ENCODE results near the gene TCEA2. TPM values are rescaled to one million over a fixed set of nuclear protein-coding genes. Genes with fewer than 3 reads are reported as not detected.
"Not testable (repeated sequence)": the region's sequence is repeated elsewhere in the genome, so short reads cannot be mapped to it uniquely, and the experiment has no call there.

TCEA2 gene
- total RNA-seq, 3 donors from 2014 or later (not counting 1 experiment from before 2014, with no cell fraction given): 25.0 to 28.7 (median 28.5) TPM

DNA sequence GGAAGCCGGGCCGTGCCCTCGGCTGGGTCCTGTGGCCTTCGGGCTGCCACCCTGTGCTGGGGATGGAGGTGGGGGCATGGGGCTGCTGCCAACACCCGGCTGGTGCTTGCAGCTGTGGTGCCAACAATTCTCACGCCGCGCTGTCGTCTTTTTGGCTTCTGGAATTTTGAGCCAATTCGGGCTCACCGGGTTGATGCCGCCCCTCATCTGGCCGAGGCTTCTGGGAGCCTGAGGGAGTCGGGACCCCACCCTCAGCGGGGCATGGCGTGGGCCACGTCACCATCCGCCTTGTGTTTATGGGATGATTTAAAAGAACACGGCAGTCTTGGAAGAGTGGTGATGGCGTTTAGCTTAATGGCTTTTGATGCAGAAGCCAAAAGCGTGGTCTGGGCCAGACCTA lies 53.0 kb downstream of the TCEA2 start:
- Mint-ChIP-seq H3K27me3 (ENCODE audit: low read depth in 2 of 2) (no peaks in the 10 kb centered on the region), H3K36me3 (no peaks in the 10 kb centered on the region), H3K4me1 (peaks cover 8% of the 10 kb centered on the region in 2 donors), H3K27ac (no peak overlapping the region), H3K4me3 (no peak overlapping the region), H3K9me3 (no peaks in the 10 kb centered on the region)
- no peaks in the 10 kb centered on the region for H3K36me3 ChIP-seq (ENCODE audit: control insufficient read depth, insufficient read depth, low read length)
- no peak for DNase-seq
- ATAC-seq: no peak
- intact Hi-C loops (cut with micrococcal nuclease): no loop called here
- TF ChIP-seq, protein P1, sequence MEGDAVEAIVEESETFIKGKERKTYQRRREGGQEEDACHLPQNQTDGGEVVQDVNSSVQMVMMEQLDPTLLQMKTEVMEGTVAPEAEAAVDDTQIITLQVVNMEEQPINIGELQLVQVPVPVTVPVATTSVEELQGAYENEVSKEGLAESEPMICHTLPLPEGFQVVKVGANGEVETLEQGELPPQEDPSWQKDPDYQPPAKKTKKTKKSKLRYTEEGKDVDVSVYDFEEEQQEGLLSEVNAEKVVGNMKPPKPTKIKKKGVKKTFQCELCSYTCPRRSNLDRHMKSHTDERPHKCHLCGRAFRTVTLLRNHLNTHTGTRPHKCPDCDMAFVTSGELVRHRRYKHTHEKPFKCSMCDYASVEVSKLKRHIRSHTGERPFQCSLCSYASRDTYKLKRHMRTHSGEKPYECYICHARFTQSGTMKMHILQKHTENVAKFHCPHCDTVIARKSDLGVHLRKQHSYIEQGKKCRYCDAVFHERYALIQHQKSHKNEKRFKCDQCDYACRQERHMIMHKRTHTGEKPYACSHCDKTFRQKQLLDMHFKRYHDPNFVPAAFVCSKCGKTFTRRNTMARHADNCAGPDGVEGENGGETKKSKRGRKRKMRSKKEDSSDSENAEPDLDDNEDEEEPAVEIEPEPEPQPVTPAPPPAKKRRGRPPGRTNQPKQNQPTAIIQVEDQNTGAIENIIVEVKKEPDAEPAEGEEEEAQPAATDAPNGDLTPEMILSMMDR (IDR thresholded peaks at IDR 0.05): no peak
- H3K27ac ChIP-seq (ENCODE audit: low read length): no peak overlapping the region
- H3K9me3 ChIP-seq (ENCODE audit: control insufficient read depth, insufficient read depth, low read length): no peaks in the 10 kb centered on the region
- WGBS (ENCODE audit: insufficient coverage): 95% methylated on average over 21 of the region's 21 CpGs
- H3K4me1 ChIP-seq (ENCODE audit: control insufficient read depth, insufficient read depth, low read length): peaks cover 10% of the 10 kb centered on the region
- no peak overlapping the region for H3K4me3 ChIP-seq (ENCODE audit: low read length)
- H3K27me3 ChIP-seq (ENCODE audit: control insufficient read depth, insufficient read depth, low read length): no peaks in the 10 kb centered on the region

DNA sequence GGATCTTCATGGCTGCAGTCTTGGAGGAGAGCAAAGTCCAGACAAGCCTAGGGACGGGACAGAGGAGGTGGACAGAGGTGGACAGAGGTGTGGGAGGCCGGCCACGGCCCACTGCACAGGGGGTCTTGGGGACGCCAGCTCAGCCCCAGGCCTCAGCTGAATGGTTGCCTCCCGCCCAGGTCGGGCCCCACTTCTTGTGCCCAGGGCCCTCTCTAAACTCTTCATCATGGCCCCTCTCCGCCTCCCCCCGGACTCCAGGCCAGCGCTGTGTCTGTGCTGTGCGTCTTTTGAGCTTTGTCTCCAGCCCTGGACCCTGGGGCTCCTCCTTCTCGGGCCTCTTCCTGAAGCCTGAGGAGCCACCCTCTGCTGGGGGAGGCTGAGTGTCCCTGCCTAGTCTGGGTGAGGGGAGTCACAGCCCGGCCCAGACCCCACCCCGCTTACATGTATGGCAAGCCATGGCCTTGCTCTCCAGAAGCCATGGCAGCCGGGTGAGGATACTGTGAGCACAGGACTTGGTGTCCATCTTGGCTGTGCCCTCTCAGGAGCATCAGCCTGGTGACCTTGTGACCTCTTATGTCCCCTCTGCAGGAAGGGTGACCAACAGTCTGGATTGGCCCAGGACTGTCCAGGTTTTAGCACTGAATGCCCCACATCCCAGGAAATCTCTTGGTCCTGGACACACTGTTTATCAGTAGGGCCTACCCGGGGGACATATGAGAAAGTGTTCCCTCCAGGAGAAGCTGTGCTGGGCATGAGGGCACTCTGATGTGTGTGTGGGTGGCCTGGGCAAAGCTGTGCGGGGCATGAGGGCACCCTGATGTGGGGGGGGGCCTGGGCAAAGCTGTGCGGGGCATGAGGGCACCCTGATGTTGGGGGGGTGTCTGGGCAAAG lies 53.8 kb downstream of the TCEA2 start:
- H3K27ac Mint-ChIP-seq: no peak overlapping the region
- Histone ChIP-seq H3K4me3 (ENCODE audit: low read length) (no peak overlapping the region), H3K36me3 (ENCODE audit: control insufficient read depth, insufficient read depth, low read length) (no peaks in the 10 kb centered on the region), H3K9me3 (ENCODE audit: control insufficient read depth, insufficient read depth, low read length) (no peaks in the 10 kb centered on the region), H3K27me3 (ENCODE audit: control insufficient read depth, insufficient read depth, low read length) (peaks cover 3% of the 10 kb centered on the region), H3K4me1 (ENCODE audit: control insufficient read depth, insufficient read depth, low read length) (peaks cover 10% of the 10 kb centered on the region), H3K27ac (ENCODE audit: low read length) (no peak overlapping the region)
- DNase-seq: no peak
- TF ChIP-seq, protein P1 (IDR thresholded peaks at IDR 0.05): no peak
- H3K27me3 Mint-ChIP-seq (ENCODE audit: low read depth in 2 of 2): peaks cover 4 to 6% of the 10 kb centered on the region in 2 donors
- peaks cover 8% of the 10 kb centered on the region in 2 donors for H3K4me1 Mint-ChIP-seq
- no peaks in the 10 kb centered on the region for H3K9me3 Mint-ChIP-seq
- intact Hi-C loops (cut with micrococcal nuclease): no loop called here
- no peak for ATAC-seq
- H3K4me3 Mint-ChIP-seq: no peak overlapping the region
- WGBS (ENCODE audit: insufficient coverage): 87% methylated on average over 17 of the region's 17 CpGs
- no peaks in the 10 kb centered on the region for H3K36me3 Mint-ChIP-seq

DNA sequence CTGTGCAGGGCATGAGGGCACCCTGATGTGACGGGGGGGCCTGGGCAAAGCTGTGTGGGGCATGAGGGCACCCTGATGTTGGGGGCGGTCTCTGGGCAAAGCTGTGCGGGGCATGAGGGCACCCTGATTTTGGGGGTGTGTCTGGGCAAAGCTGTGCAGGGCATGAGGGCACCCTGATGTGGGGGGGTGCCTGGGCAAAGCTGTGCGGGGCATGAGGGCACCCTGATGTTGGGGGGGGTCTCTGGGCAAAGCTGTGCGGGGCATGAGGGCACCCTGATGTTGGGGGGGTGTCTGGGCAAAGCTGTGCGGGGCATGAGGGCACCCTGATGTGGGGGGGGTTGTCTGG lies 54.4 kb downstream of the TCEA2 start:
- H3K4me3 ChIP-seq (ENCODE audit: low read length); H3K27ac Mint-ChIP-seq; H3K9me3 ChIP-seq (ENCODE audit: control insufficient read depth, insufficient read depth, low read length); H3K9me3 Mint-ChIP-seq; ATAC-seq; H3K36me3 Mint-ChIP-seq; DNase-seq; intact Hi-C loops (cut with micrococcal nuclease); H3K36me3 ChIP-seq (ENCODE audit: control insufficient read depth, insufficient read depth, low read length); H3K27me3 ChIP-seq (ENCODE audit: control insufficient read depth, insufficient read depth, low read length); H3K4me3 Mint-ChIP-seq; H3K4me1 Mint-ChIP-seq; H3K27me3 Mint-ChIP-seq (ENCODE audit: low read depth in 2 of 2); H3K27ac ChIP-seq (ENCODE audit: low read length): not testable (repeated sequence)
- peaks cover 10% of the 10 kb centered on the region for H3K4me1 ChIP-seq (ENCODE audit: control insufficient read depth, insufficient read depth, low read length)
- 73% methylated on average over 2 of the region's 6 CpGs for WGBS (ENCODE audit: insufficient coverage)

DNA sequence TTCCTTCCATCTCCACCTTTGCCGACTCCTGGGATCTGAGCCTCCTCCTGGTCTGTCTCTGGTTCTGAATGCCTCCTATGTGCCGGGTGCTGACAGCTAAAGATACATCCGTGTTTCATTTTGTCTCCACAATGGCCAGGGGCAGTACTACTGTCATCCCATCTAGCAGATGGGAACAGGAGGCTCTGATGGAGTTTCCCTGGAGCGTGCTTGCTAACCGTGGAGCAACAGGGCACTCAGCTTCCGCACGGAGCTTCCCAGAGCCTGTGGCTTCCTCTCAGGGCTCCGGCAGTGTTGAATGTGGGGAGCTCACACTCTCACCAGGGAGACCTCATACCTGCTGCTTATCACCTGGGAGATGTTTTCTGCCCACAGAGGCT lies 56.3 kb downstream of the TCEA2 start:
- intact Hi-C loops (cut with micrococcal nuclease): no loop called here
- peaks cover 10% of the 10 kb centered on the region for H3K4me1 ChIP-seq (ENCODE audit: control insufficient read depth, insufficient read depth, low read length)
- H3K27me3 ChIP-seq (ENCODE audit: control insufficient read depth, insufficient read depth, low read length): peaks cover 3% of the 10 kb centered on the region
- no peak overlapping the region for H3K27ac ChIP-seq (ENCODE audit: low read length)
- no peak for DNase-seq
- TF ChIP-seq, protein P1 (IDR thresholded peaks at IDR 0.05): no peak
- no peaks in the 10 kb centered on the region for H3K36me3 Mint-ChIP-seq
- ATAC-seq: no peak
- H3K36me3 ChIP-seq (ENCODE audit: control insufficient read depth, insufficient read depth, low read length): no peaks in the 10 kb centered on the region
- H3K4me3 Mint-ChIP-seq: no peak overlapping the region
- 92% methylated on average over 8 of the region's 8 CpGs for WGBS (ENCODE audit: insufficient coverage)
- H3K27ac Mint-ChIP-seq: peak overlapping the region in 1 of 2 donors; percentile 91
- H3K4me3 ChIP-seq (ENCODE audit: low read length): no peak overlapping the region
- no peaks in the 10 kb centered on the region for H3K9me3 ChIP-seq (ENCODE audit: control insufficient read depth, insufficient read depth, low read length)
- peaks cover 8% of the 10 kb centered on the region in 2 donors for H3K4me1 Mint-ChIP-seq
- no peaks in the 10 kb centered on the region for H3K9me3 Mint-ChIP-seq
- peaks cover 6 to 14% of the 10 kb centered on the region in 2 donors for H3K27me3 Mint-ChIP-seq (ENCODE audit: low read depth in 2 of 2)

Data from natural killer cell (primary cell).